Astrocyte of the spinal cord (primary cell): ENCODE data around the gene ZNF586.
"Not testable (repeated sequence)": the region's sequence is repeated elsewhere in the genome, so short reads cannot be mapped to it uniquely, and the experiment has no call there.

Experiments
- DNase-seq: peaks from one replicate; pipeline ENCODE4 v3.0.0; 2011; ENCODE audit warnings: low read depth, low spot score
- H3K4me3 ChIP-seq: 2 replicates; pipeline ENCODE4 v1.5.1; 2011; ENCODE audit warnings: low read depth, mild to moderate bottlenecking, low read length, moderate library complexity
- in situ Hi-C: cut with HindIII; loops from 2 replicates; pipeline ENCODE4 v1.10.0; 2017; ENCODE audit warnings: low sequenced_read_pairs
- TF ChIP-seq, protein P1 (sequence below): IDR thresholded peaks from 2 replicates; pipeline ENCODE4 v1.5.1; 2012; ENCODE audit warnings: low read depth, mild to moderate bottlenecking, low read length, inconsistent platforms

ZNF586 gene

GRCh38 chr19:57769345-57770131 is at the start of gene ZNF586:
Gene ZNF586 (plus strand): TSS chr19:57769676. CDS start chr19:57769843, 167 bp downstream.
- in situ Hi-C loops: no loop called here
- H3K4me3 ChIP-seq: peak within 1 kb of the TSS; percentile 86
- TF ChIP-seq, protein P1, sequence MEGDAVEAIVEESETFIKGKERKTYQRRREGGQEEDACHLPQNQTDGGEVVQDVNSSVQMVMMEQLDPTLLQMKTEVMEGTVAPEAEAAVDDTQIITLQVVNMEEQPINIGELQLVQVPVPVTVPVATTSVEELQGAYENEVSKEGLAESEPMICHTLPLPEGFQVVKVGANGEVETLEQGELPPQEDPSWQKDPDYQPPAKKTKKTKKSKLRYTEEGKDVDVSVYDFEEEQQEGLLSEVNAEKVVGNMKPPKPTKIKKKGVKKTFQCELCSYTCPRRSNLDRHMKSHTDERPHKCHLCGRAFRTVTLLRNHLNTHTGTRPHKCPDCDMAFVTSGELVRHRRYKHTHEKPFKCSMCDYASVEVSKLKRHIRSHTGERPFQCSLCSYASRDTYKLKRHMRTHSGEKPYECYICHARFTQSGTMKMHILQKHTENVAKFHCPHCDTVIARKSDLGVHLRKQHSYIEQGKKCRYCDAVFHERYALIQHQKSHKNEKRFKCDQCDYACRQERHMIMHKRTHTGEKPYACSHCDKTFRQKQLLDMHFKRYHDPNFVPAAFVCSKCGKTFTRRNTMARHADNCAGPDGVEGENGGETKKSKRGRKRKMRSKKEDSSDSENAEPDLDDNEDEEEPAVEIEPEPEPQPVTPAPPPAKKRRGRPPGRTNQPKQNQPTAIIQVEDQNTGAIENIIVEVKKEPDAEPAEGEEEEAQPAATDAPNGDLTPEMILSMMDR: no peak
- DNase-seq: peak; percentile 93

DNA sequence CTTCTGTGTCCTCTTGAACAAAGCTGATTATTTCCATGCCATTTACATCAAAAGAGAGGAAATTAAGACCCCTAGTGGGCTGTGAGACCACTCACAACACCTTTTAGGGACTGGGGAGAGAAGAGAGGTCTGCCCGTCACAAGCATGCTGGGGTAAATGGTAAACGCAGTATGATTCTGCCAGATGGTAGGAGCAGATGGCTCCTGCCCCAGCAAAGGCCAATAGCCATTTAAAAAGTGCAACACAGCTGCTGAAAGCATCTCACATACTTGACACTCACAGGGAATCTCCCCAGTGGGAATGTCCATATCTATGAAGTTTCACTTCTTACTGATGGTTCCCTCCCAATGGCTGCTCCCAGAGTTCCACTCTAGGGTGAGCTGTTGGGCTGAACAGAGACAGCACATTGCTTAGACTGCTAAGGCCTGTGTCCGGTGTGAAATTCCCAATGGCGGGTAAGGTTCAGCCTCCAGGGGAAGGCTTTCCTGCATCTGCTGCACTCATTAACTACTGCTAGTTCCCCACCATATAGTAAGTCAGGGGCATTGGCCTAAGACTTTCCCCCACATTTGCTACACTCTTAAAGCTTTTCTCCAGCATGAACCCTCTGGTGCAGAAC is 49.5 kb upstream of the ZNF586 start:
- TF ChIP-seq, protein P1: no peak
- no peak for DNase-seq
- no peak overlapping the region for H3K4me3 ChIP-seq
- in situ Hi-C loops: no loop called here

GRCh38 chr19:57720878-57721277 is 48.6 kb upstream of the ZNF586 start:
- no peak for DNase-seq
- H3K4me3 ChIP-seq: no peak overlapping the region
- TF ChIP-seq, protein P1: no peak
- in situ Hi-C loops: no loop called here

DNA sequence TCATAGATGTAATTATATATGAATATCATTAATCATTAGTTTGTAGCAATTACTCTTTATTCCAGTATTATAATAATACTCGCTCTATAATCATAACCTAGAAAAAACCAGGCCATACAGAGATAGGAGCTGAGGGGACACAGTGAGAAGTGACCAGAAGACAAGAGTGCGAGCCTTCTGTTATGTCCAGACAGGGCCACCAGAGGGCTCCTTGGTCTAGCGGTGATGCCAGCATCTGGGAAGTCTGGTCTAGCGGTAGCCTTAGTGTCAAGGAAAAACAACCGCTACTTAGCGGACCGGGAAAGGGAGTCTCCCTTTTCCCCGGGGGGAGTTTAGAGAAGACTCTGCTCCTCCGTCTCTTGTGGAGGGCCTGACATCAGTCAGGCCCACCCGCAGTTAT is 31.2 kb upstream of the ZNF586 start:
- in situ Hi-C loops, H3K4me3 ChIP-seq: not testable (repeated sequence)
- TF ChIP-seq, protein P1: peak; percentile 49
- peak; percentile 35 for DNase-seq

GRCh38 chr19:57738770-57739169 is 30.7 kb upstream of the ZNF586 start:
- in situ Hi-C loops, H3K4me3 ChIP-seq: not testable (repeated sequence)

DNA sequence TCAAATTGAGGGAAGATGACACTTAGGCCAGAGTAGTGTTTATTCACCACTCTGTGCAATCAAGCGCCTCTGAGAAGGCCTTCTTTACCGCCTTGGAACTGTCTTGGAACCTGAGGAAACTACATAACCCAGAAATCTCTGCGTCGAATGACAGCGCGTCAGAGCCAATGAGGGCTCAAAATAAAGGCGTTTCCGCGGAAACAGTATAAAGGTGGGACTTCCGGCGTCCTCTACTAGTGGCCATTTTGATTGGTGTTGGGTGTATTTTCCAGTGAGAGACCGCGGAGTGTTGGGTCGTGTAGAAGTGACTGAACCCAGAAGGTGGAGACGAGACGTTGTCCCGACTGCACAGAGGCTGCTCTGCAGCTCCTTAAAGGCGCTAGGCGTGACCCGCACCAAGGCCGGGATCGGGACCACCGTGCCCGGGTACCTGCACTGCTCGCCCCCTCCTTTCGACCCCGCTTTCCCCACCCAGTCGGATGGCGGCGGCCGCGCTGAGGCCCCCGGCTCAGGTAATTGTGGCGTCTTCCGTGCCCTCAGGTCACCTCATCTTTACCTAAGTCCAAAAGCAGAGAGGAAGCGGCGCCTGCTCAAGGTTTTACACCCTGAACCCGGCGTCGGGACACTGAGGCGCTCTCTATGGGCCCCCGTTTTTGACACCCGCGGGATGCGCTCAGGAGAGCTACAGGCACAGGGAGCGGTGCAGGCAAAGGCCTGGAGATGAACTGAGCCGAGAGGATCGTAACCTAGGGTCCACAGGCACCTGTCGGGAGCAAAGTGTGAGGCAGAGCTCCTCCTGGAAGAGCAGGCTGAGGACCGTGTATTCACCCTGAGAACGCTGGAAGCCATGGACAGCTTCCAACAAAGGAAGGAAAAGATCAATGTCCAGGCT is 22.6 kb upstream of the ZNF586 start, which contains the start of gene ZNF776:
Gene ZNF776 (plus strand): TSS at position 236 of the 892 bp plus-strand sequence. CDS start 244 bp downstream, at position 480.
- TF ChIP-seq, protein P1: no peak
- in situ Hi-C loops: no loop called here
- peak; percentile 92 for DNase-seq
- H3K4me3 ChIP-seq: peak within 1 kb of the TSS; percentile 93

More at GRCh38 chr19:57738770-57739169, 30.7 kb upstream of the ZNF586 start:
- DNase-seq: not testable (repeated sequence)
